Measurements from ENCODE around the gene ELMO3. TPM values are rescaled to one million over a fixed set of nuclear protein-coding genes. Genes with fewer than 3 reads are reported as not detected.

ELMO3 gene
- total RNA-seq, 1 donor from 2014 or later, result 0.64 TPM

Other genes with a start within 250 kb of the ELMO3 start
- gene CES3, start 237.9 kb upstream of the ELMO3 start, total RNA-seq, result not detected in 2 replicates
- 1.0 and 1.6 TPM in 2 replicates for gene CES4A, start 210.5 kb upstream of the ELMO3 start, total RNA-seq
- 44.8 and 51.1 TPM in 2 replicates for gene CBFB, start 170.0 kb upstream of the ELMO3 start, total RNA-seq
- 9.6 and 15.0 TPM in 2 replicates for gene PHAF1, start 89.2 kb upstream of the ELMO3 start, total RNA-seq
- 2.4 and 6.3 TPM in 2 replicates for gene B3GNT9, start 48.1 kb upstream of the ELMO3 start, total RNA-seq
- gene TRADD, start 39.2 kb upstream of the ELMO3 start, total RNA-seq, result 12.1 and 17.2 TPM in 2 replicates
- gene FBXL8, start 39.2 kb upstream of the ELMO3 start, total RNA-seq, result 4.2 and 7.1 TPM in 2 replicates
- gene HSF4, start 34.4 kb upstream of the ELMO3 start, total RNA-seq, result 0.77 and 1.1 TPM in 2 replicates
- 5.8 and 6.8 TPM in 2 replicates for gene NOL3, start 28.6 kb upstream of the ELMO3 start, total RNA-seq
- 6.7 and 8.1 TPM in 2 replicates for gene MATCAP1, start 15.2 kb upstream of the ELMO3 start, total RNA-seq
- 38.8 and 57.7 TPM in 2 replicates for gene EXOC3L1, start 9.0 kb upstream of the ELMO3 start, total RNA-seq
- gene E2F4, start 7.0 kb upstream of the ELMO3 start, total RNA-seq, result 58.8 and 64.5 TPM in 2 replicates
- gene TMEM208, start 28.0 kb downstream of the ELMO3 start, total RNA-seq, result 23.6 and 28.1 TPM in 2 replicates
- 15.0 and 18.2 TPM in 2 replicates for gene FHOD1, start 48.4 kb downstream of the ELMO3 start, total RNA-seq
- 0.39 and 0.51 TPM in 2 replicates for gene SLC9A5, start 49.8 kb downstream of the ELMO3 start, total RNA-seq
- gene PLEKHG4, start 80.4 kb downstream of the ELMO3 start, total RNA-seq, result 9.2 and 11.6 TPM in 2 replicates
- under 0.01 TPM in 1 of 2 replicates, not detected in the other for gene KCTD19, start 127.6 kb downstream of the ELMO3 start, total RNA-seq
- gene LRRC36, start 127.7 kb downstream of the ELMO3 start, total RNA-seq, result under 0.01 and 0.13 TPM in 2 replicates
- gene TPPP3, start 194.4 kb downstream of the ELMO3 start, total RNA-seq, result under 0.01 TPM in 2 replicates
- gene ZDHHC1, start 217.3 kb downstream of the ELMO3 start, total RNA-seq, result 3.1 and 6.4 TPM in 2 replicates
- not detected in 2 replicates for gene HSD11B2, start 232.0 kb downstream of the ELMO3 start, total RNA-seq